Subcutaneous adipose tissue (tissue), 4 donors: ENCODE data around the gene IHH. TPM values are rescaled to one million over a fixed set of nuclear protein-coding genes. Genes with fewer than 3 reads are reported as not detected.

Experiments
- total RNA-seq, 4 donors: library from RNA; depleted of rRNA; stranded (reverse); fragments of >200 nt; gene quantifications; one replicate each; pipeline ENCODE4 v1.1.0, GENCODE V29; 2016
- TF ChIP-seq, protein P1 (sequence below): fragments of 450-650 bp; IDR thresholded peaks from one replicate; pipeline ENCODE4 v1.5.1; 2016; ENCODE audit warnings: low read depth, mild to moderate bottlenecking, control low read depth, antibody characterized with exemption, moderate library complexity

IHH gene
- under 1 TPM in 1 of 4 donors, not detected in 3; 0.33 TPM for total RNA-seq

DNA sequence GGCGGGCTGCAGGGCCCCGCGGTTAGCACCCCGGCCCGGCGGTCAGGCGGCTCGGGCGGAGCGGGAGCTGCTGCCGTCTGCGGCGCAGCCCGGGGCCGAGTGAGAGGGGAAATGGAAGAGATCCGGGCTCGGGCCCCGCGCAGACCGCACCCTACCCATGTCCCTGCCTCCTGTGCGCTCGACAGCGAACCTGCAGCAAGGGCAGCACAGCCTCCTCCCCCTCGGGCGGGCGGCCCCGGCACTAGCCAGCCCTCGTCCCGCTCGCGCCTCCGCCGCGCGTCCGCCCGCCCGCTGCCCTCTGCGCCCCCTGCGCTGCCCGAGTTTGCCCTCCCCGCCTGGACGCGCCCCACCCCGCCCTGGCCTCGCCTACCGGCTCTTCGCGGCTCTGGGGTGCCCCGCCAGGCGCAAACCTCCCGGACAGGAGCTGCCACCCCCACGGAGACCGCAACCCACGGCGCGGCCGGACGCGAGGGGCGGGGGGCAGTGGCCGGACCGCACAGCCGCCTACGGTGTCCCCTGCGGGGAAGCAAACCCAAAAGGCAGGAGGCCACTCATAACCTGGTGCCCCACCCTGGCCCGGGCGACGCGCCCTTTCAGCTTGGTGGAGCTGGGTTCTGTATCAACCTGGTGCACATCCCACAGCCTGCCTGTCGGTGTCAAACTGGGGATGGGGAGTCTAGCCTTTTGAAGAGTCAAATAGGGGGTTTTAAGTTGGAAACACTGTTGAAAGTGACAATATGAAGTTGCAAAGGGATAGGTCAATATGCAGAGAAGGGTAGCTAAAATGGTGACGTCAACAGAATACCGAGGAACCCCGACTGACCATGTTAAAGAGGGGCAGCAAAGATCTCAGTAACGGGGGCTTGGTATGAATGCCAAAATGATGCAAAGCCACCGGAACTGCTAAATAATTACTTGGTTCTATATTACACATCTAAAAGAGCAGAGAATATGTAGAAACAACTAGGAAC lies at the start of gene IHH:
IHH (minus strand) TSS at position 101 of the 971 bp plus-strand sequence. CDS start 454 bp downstream, outside the sequence.
- TF ChIP-seq, protein P1, sequence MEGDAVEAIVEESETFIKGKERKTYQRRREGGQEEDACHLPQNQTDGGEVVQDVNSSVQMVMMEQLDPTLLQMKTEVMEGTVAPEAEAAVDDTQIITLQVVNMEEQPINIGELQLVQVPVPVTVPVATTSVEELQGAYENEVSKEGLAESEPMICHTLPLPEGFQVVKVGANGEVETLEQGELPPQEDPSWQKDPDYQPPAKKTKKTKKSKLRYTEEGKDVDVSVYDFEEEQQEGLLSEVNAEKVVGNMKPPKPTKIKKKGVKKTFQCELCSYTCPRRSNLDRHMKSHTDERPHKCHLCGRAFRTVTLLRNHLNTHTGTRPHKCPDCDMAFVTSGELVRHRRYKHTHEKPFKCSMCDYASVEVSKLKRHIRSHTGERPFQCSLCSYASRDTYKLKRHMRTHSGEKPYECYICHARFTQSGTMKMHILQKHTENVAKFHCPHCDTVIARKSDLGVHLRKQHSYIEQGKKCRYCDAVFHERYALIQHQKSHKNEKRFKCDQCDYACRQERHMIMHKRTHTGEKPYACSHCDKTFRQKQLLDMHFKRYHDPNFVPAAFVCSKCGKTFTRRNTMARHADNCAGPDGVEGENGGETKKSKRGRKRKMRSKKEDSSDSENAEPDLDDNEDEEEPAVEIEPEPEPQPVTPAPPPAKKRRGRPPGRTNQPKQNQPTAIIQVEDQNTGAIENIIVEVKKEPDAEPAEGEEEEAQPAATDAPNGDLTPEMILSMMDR: no peak

DNA sequence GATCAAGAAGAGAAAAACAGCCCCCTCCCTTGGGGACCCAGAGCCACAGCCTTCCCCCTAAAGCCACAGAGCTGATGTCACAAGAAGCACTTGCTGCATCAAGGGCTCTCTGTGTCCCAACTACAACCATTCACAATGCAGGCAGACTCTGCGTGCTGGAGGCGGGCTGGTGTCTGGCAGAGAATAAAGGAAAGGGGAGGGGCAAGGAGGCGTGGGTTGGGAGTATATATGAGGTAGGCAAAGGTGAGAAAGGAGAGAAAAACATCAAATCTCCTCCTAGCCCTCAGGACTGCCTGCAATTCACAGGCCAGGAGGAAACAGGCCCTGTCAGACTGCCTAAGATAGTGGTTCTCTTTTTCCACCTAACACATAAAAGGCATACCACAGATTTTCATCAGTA lies 48.8 kb upstream of the IHH start:
- TF ChIP-seq, protein P1: no peak

DNA sequence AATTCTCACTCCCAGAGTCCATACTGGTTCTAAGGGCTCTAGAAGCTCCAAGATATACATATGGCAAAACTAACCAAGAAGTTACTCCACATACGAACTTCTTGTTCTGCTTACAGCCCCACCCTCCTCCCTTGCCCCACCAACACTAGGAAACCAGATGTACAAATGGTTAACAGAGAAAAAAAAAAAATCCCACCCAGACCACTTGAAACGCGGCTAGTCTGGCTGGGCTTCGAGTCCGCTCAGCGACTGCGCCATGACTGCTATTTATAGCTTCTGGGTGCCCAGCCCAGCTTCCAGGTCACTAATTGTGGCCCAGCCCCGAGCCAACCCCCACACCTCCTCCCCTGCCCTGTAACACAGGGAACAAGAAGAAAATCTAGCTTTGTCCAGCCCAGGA lies 47.0 kb upstream of the IHH start:
- TF ChIP-seq, protein P1: no peak

DNA sequence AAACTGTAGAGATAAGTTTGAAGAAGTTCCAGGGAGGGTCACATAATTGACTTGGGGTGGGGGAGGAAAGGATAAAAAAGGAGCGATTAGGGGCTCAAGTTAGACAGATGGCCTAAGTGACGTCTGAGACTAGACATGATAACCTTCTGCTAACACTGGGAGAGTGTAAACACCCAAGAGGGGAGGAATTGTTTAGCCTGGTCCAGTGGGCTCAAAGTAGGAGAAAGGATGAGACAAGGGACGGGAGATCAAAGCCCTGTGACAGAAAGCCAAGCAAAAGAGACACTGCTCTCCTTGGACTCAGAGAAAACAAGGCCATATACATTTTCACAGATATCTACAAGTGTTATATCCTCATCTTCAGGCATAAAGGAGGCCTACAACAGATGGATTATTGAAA lies 45.5 kb upstream of the IHH start:
- TF ChIP-seq, protein P1: no peak

DNA sequence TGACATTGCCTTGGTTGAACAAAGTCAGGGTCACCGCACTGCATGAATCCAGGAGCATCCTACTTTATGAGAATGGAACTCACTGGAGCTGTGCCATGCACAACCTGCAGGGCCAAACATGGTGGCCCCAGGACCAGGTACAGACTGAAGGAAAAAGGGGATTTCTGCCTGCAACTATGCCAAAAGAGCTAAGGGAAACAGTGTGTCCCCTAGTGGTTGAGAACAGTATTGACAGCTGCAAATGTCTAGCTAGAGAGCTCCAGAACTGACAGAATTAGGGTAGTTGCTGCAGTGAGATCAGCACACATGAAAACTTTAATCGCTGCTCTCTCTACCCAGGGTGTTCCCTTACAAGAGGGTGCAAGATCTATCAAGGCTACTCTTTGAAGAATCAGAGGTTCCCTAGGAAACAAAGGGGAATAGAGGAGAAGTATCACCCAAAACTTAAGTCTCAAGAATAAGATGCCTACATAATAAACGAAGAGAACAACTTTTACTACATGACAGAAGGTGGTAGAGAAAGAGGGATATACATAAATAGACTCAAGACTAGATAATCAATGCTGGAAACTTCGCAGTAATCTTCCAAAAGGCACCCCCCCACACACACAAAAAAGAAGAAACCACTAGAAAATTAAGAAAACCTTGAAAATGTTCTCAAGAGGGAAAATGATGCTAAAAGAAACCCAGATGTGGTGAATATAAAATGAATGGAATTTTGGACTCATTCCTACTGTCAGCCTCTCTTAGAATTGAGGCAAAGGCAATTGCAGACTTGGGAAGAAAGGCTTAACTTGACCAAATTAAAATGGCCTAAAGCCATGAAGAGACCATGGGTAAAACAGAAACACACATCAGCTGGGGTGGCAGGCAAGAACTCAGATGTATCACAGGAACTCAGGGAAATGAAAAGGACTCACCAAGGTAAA lies 43.6 kb upstream of the IHH start:
- TF ChIP-seq, protein P1: no peak

DNA sequence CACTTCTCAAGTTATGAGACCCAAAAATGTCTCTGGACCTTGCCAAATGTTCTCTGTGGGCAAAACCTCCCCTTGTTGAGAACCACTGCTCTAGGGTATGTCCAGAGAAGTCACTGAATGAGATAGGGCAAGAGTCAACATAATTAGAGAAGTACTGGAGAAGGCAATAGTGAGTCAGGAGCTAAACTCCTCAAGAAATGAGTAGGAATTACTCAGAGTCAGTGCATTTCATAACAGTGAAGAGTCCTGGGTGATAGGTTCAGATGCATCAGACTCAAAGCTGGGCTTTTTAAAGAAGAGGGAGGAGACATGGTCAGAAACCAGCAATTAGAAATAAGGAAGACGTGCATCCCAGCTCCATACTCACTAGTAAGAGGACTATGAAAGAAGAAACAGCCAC lies 38.6 kb upstream of the IHH start:
- TF ChIP-seq, protein P1: no peak
